ENCODE data around the gene OSBPL5.

DNA sequence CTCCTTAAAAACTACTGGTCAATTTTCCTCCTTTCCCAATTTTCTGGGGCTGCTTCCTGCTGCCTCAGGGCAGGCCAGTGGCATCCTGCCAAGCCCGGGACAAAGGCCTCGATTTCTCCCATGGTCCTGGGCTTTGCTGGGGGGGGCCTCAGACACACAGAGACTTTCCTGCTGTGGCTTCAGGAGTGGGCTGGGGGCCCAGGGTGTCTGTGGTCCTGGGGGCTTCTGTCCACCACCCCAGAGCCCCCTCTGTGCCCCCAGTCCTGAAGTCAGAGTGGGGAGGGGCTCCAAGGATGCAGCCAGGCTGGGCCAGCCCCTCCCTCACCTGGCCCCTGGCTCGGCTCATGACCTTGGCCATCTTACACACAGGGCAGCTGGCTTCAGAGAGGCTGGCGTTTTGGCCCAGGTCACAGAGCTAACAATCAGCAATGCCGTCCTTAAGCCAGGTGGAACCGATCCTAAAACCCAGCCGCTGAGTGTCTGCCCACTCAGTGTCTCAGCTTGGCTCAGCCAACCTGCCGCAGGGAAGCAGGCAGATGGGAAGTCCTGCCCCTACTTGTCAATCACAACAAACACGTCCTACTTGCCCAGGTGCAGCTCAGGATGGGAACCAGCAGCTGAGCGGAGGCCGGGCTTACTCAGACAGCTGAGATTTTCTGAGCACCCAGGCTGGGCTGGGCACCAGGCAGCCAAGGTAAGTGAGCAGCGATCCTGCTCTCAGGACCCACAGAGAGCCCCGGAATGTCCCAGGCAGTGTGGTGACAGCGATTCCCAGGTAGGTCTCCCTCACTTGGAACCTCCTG lies 34.6 kb downstream of the OSBPL5 start:
- TF ChIP-seq POLR2A (conservative IDR thresholded peaks at IDR 0.05) (no peak), RBFOX2 (IDR thresholded peaks at IDR 0.05; ENCODE audit: low read depth, low read length) (no peak), TCF7L2 (IDR thresholded peaks at IDR 0.05; ENCODE audit: low read depth, low read length) (no peak), CTCF (IDR thresholded peaks at IDR 0.05 in 2 of 3, conservative IDR thresholded peaks at IDR 0.05 in 1 of 3; ENCODE audit: insufficient read depth in 2 of 3, low read depth in 1 of 3, low read length in 3 of 3) (no peak), ZKSCAN8 (CRISPR knock-in tag; IDR thresholded peaks at IDR 0.05) (no peak), EZH2 (IDR thresholded peaks at IDR 0.05; ENCODE audit: borderline replicate concordance, low read depth, low read length) (no peak)
- TF ChIP-seq, protein P1, sequence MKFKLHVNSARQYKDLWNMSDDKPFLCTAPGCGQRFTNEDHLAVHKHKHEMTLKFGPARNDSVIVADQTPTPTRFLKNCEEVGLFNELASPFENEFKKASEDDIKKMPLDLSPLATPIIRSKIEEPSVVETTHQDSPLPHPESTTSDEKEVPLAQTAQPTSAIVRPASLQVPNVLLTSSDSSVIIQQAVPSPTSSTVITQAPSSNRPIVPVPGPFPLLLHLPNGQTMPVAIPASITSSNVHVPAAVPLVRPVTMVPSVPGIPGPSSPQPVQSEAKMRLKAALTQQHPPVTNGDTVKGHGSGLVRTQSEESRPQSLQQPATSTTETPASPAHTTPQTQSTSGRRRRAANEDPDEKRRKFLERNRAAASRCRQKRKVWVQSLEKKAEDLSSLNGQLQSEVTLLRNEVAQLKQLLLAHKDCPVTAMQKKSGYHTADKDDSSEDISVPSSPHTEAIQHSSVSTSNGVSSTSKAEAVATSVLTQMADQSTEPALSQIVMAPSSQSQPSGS (CRISPR knock-in tag; IDR thresholded peaks at IDR 0.05) = no peak
